ENCODE measurements around the gene TRPV3.

DNA sequence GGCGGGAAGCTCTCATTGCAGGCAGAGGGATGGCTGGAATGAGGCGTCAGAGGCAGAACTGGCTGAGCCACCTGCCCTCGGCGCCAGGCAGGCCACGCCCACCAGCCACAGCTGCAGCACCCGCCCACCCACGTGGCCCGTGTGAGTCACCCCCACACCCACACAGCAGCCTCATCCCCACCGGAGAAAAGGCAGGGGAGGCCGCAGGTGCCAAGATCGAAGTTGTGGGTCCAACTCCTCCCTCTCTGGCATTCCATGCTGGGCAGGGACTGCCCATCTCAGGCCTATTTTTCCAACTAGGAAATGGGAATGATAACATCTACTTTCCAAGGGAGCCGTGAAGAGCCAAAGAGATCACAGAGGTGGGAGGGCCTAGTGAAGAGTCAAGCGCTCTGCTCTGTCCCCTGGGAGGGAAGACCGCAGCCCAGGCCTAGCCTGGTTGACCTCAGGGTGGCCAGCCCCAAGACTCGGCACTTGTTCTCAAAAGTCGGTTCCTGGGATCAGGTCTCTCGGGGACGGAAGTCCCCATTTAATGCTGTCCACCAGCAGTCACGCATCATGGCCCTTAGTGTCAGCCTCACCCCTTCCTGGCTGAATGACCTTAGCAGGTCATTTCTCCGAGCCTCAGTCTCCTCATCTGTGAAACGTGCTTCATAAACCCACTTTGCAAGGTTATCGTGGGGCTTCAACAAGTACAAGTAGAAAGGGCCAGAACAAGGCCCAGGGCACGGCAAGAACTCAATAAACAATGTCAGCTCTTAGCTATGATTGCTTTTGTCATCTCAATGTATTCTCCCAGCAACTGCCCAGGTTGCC is at the start of gene TRPV3:
- no peak for TF ChIP-seq YY1 (IDR thresholded peaks at IDR 0.05; ENCODE audit: insufficient read depth, insufficient read length)
- TF ChIP-seq SUZ12 (IDR thresholded peaks at IDR 0.05; ENCODE audit: extremely low read depth, insufficient read depth, insufficient read length): no peak

All from NT2/D1 (cell line).